HCT116 (cell line): Measurements from ENCODE around the gene IMMP2L. TPM values are rescaled to one million over a fixed set of nuclear protein-coding genes. Genes with fewer than 3 reads are reported as not detected.

Experiments
- ATAC-seq: fragments of 200-7000 bp; cut with Tn5 transposase; 2 replicates; pipeline ENCODE4 v1.9.1; 2020; ENCODE audit warnings: mild to moderate bottlenecking, moderate library complexity
- BruUV-seq: library from RNA; stranded (reverse); fragments of 400-500 nt; replicated peaks from 2 replicates; lab custom pipeline; 2021; lab: Mats Ljungman, UMichigan
- CTCF ChIA-PET: fragments of 300-600 bp; sonication (Branson Sonifier 250); formaldehyde crosslinking; loops from one replicate; lab custom pipeline; 2021; ENCODE audit warnings: antibody characterized with exemption; lab: Charles Lee
- POLR2A ChIA-PET: fragments of 300-600, 350-600 bp; sonication (Branson Sonifier 250); formaldehyde crosslinking; loops from one replicate; lab custom pipeline; 2021; ENCODE audit warnings: antibody characterized with exemption; lab: Charles Lee
- RAD21 ChIA-PET, 2 experiments: fragments of 300-600 bp; sonication (Branson Sonifier 250); formaldehyde crosslinking; loops; one replicate each; lab custom pipeline; 2023; ENCODE audit warnings: low total read pairs in 2 of 2; ENCODE audit not compliant: uncharacterized antibody in 2 of 2, unreplicated experiment in 2 of 2, low non-redundant PET in 1 of 2; lab: Charles Lee
- DNase-seq: peaks from one replicate; pipeline ENCODE4 v3.0.0-alpha.2; 2010; ENCODE audit warnings: low read depth, low spot score
- H2AFZ ChIP-seq: fragments of 200-600 bp; shearing (Covaris generic), sonication (generic); 2 replicates; pipeline ENCODE4 v1.6.1; 2017; ENCODE audit warnings: low read depth, mixed run types, mixed read lengths, antibody characterized with exemption, low read length; ENCODE audit not compliant: poor library complexity, severe bottlenecking
- H3K27ac ChIP-seq: 2 replicates; pipeline ENCODE4 v1.5.1; 2012; ENCODE audit warnings: low read depth, low read length
- H3K27me3 ChIP-seq: fragments of 200-600 bp; sonication (generic); 2 replicates; pipeline ENCODE4 v1.6.1; 2016; ENCODE audit warnings: mixed run types, low read length, mixed read lengths; ENCODE audit not compliant: insufficient read depth
- H3K36me3 ChIP-seq, 2 experiments: fragments of 200-500 bp in 1 of 2; fragments of 200-600 bp in 1 of 2; sonication (Bioruptor generic) in 1 of 2; sonication (generic) in 1 of 2; 2 replicates each; pipeline versions ENCODE4 v1.5.1 to v1.6.1; 2014 to 2016; ENCODE audit warnings: low read length in 2 of 2, inconsistent platforms in 1 of 2, mixed read lengths in 1 of 2, mixed run types in 1 of 2; ENCODE audit not compliant: insufficient read depth in 2 of 2, control insufficient read depth in 1 of 2
- H3K4me1 ChIP-seq, 2 experiments: fragments of 200-600 bp in 1 of 2; sonication (generic) in 1 of 2; 2 replicates each; pipeline versions ENCODE4 v1.5.1 to v1.6.1; 2012 to 2017; ENCODE audit warnings: low read length in 2 of 2, inconsistent platforms in 1 of 2, mild to moderate bottlenecking in 1 of 2, mixed read lengths in 1 of 2, mixed run types in 1 of 2, moderate library complexity in 1 of 2; ENCODE audit not compliant: insufficient read depth in 2 of 2, control insufficient read depth in 1 of 2
- H3K4me2 ChIP-seq: fragments of 200-600 bp; sonication (generic); 2 replicates; pipeline ENCODE4 v1.6.1; 2017; ENCODE audit warnings: mixed run types, low read length, mixed read lengths
- H3K4me3 ChIP-seq, 2 experiments: fragments of 200-600 bp in 1 of 2; sonication (generic) in 1 of 2; replicated peaks in 1 of 2; 2 replicates each; pipeline ENCODE4 v1.5.1; 2011 to 2016; ENCODE audit warnings: low read length in 2 of 2, control low read depth in 1 of 2, low read depth in 1 of 2, mild to moderate bottlenecking in 1 of 2, mixed read lengths in 1 of 2, mixed run types in 1 of 2
- H3K79me2 ChIP-seq: fragments of 200-600 bp; sonication (generic); 2 replicates; pipeline ENCODE4 v1.6.1; 2017; ENCODE audit warnings: mild to moderate bottlenecking, mixed run types, low read length, moderate library complexity, mixed read lengths; ENCODE audit not compliant: insufficient read depth
- H3K9ac ChIP-seq: fragments of 200-600 bp; sonication (generic); 2 replicates; pipeline ENCODE4 v1.6.1; 2016; ENCODE audit warnings: low read length, mixed read lengths
- H3K9me2 ChIP-seq: fragments of 200-600 bp; sonication (generic), shearing (Covaris generic); 2 replicates; pipeline ENCODE4 v1.6.1; 2017; ENCODE audit warnings: mixed run types, mild to moderate bottlenecking, moderate library complexity; ENCODE audit not compliant: insufficient read depth
- H3K9me3 ChIP-seq, 2 experiments: fragments of 200-500 bp in 1 of 2; fragments of 200-600 bp in 1 of 2; sonication (Bioruptor generic) in 1 of 2; sonication (generic) in 1 of 2; 2 replicates each; pipeline ENCODE4 v1.6.1; 2014 to 2017; ENCODE audit warnings: low read length in 2 of 2, mixed read lengths in 2 of 2, inconsistent platforms in 1 of 2, low read depth in 1 of 2, mild to moderate bottlenecking in 1 of 2, mixed run types in 1 of 2, moderate library complexity in 1 of 2; ENCODE audit not compliant: control insufficient read depth in 1 of 2, insufficient read depth in 1 of 2
- H4K20me1 ChIP-seq: fragments of 200-600 bp; sonication (generic), shearing (Covaris generic); 2 replicates; pipeline ENCODE4 v1.6.1; 2017; ENCODE audit warnings: mixed run types, mild to moderate bottlenecking, moderate library complexity; ENCODE audit not compliant: insufficient read depth
- CTCF ChIP-seq, 3 experiments: fragments of 200-600 bp in 1 of 3; sonication (generic) in 1 of 3; IDR thresholded peaks in 2 of 3; conservative IDR thresholded peaks in 1 of 3; 2 replicates each; pipeline ENCODE4 v1.5.1; 2012 to 2017; ENCODE audit warnings: low read depth in 2 of 3, low read length in 2 of 3, antibody characterized with exemption in 1 of 3, borderline replicate concordance in 1 of 3, control low read depth in 1 of 3, mild to moderate bottlenecking in 1 of 3, mixed read lengths in 1 of 3, mixed run types in 1 of 3, moderate library complexity in 1 of 3; ENCODE audit not compliant: insufficient read depth in 1 of 3
- EGR1 ChIP-seq: IDR thresholded peaks from 2 replicates; pipeline ENCODE4 v1.6.1; 2012; ENCODE audit warnings: low read depth
- EZH2phosphoT487 ChIP-seq: fragments of 200-600 bp; IDR thresholded peaks from 2 replicates; pipeline ENCODE4 v1.6.1; 2018; ENCODE audit warnings: antibody characterized with exemption, borderline replicate concordance
- JUND ChIP-seq: IDR thresholded peaks from 2 replicates; pipeline ENCODE4 v1.6.1; 2012
- REST ChIP-seq: IDR thresholded peaks from 2 replicates; pipeline ENCODE4 v1.6.1; 2012; ENCODE audit warnings: low read depth
- YY1 ChIP-seq: IDR thresholded peaks from 2 replicates; pipeline ENCODE4 v1.6.1; 2011; ENCODE audit warnings: low read length, low read depth, moderate library complexity, mild to moderate bottlenecking; ENCODE audit not compliant: insufficient replicate concordance; ENCODE audit errors: extremely low read depth
- intact Hi-C: fragments of 100-400 bp; cut with micrococcal nuclease; formaldehyde crosslinking; loops from 2 replicates; pipeline ENCODE4 v1.10.0; 2022
- total RNA-seq: library from RNA; stranded (reverse); gene quantifications from one replicate; pipeline ENCODE4 v1.2.1, GENCODE V29; 2021; ENCODE audit not compliant: unreplicated experiment

IMMP2L gene
- total RNA-seq, 1 experiment from 2014 or later = 21.1 TPM

GRCh38 chr7:111437736-111438135, 124.6 kb downstream of the IMMP2L start:
- Histone ChIP-seq H3K9me3 (0 out of 4 replicates have a peak, but pooled peaks cover 0 to 3% of the 10 kb centered on the region in 2 experiments), H2AFZ (no peak overlapping the region), H3K27ac (no peak overlapping the region), H3K4me2 (no peak overlapping the region), H4K20me1 (no peaks in the 10 kb centered on the region), H3K9ac (no peak overlapping the region), H3K36me3 (no peaks in the 10 kb centered on the region), H3K79me2 (0 out of 2 replicates have a peak, but pooled peaks cover 2% of the 10 kb centered on the region), H3K4me3 (no peak overlapping the region), H3K4me1 (no peaks in the 10 kb centered on the region), H3K27me3 (no peaks in the 10 kb centered on the region), H3K9me2 (no peaks in the 10 kb centered on the region)
- no peak for ATAC-seq
- no peak for DNase-seq
- intact Hi-C loops = no loop called here
- no TSS peak for BruUV-seq
- ChIA-PET RAD21 (no interaction called here), CTCF (no interaction called here), POLR2A (no interaction called here)
- no peak for TF ChIP-seq EZH2phosphoT487
- TF ChIP-seq YY1 = no peak
- no peak for TF ChIP-seq JUND
- TF ChIP-seq EGR1 = no peak
- TF ChIP-seq REST = no peak
- TF ChIP-seq CTCF (IDR thresholded peaks at IDR 0.05 in 2 of 3, conservative IDR thresholded peaks at IDR 0.05 in 1 of 3; ENCODE audit: borderline replicate concordance in 1 of 3, insufficient read depth in 1 of 3, low read depth in 2 of 3, low read length in 2 of 3) = no peak
